ENCODE results near the gene ANK2.
"Not testable (repeated sequence)": the region's sequence is repeated elsewhere in the genome, so short reads cannot be mapped to it uniquely, and the experiment has no call there.

The ANK2 gene

DNA sequence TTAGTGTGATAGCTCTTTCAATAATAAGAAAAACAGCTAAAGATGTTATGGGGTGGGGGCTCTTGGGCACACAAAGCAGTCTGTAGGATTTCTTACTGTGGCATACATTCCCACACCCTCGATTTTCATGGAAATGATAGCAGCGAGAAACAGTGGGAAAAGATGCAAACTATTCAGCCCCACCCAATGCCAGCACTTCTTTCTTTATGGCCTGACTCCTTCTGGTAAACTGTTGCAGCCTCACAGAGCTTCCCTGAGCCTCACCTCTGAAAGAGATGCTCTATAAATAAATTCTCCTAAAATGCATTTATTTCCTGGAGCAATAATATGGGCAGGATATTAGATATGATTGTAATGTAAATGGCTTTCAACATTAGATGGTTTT is 910 bp downstream of the ANK2 start:
- Histone ChIP-seq H3K27ac (no peak overlapping the region), H3K4me3 (no peak overlapping the region)

DNA sequence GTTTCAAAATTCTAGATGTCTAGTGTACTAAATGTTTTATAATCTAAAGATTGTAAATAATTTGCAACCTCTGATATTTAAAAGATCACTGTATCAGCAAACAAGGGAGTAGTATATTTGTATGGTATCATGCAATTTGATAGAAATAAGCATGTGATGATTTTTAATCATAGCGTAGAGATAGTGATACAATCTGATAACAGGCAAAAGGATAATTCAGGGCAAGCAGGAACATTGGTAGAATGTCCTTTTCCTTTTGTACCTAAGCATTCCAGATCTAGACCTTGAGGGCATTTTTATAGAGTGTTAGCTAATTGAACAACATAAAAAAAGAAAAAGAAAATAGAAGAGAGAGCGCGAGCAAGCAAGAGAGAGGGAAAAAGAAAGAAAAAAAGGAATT is 1.4 kb downstream of the ANK2 start:
- Histone ChIP-seq H3K4me3 (no peak overlapping the region), H3K27ac (no peak overlapping the region)

- no peak overlapping the region for H3K4me3 ChIP-seq
- H3K27ac ChIP-seq: no peak overlapping the region
These were observed 1.9 kb downstream of the ANK2 start for GRCh38 chr4:113051361-113051760.

- H3K27ac ChIP-seq: no peak overlapping the region
- no peak overlapping the region for H3K4me3 ChIP-seq
These were observed 3.0 kb downstream of the ANK2 start for GRCh38 chr4:113052379-113052951.

- no peak overlapping the region for H3K27ac ChIP-seq
These were observed 4.4 kb downstream of the ANK2 start for GRCh38 chr4:113053883-113054282.

DNA sequence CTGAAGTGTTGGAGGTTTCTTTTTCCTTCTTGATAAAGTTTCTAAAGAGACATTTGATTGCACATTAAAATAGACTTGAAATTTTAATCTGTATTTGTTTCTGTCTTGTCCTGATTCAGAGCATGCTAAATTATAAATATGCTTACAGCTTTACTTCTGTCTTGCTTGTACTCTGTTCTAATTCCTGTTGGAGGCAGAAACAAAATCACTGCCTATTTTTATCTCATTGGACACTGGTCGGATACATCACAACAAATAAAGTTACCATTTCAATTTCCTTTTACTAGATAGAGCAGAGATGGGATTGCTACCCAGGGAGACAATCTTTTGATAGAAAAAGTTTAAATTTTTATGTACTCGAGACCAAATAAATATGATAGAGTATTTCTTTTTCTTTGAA is 6.9 kb downstream of the ANK2 start:
- H3K27ac ChIP-seq: no peak overlapping the region
- H3K4me3 ChIP-seq: no peak overlapping the region

More at GRCh38 chr4:113053883-113054282, 4.4 kb downstream of the ANK2 start:
- no peak overlapping the region for H3K4me3 ChIP-seq

DNA sequence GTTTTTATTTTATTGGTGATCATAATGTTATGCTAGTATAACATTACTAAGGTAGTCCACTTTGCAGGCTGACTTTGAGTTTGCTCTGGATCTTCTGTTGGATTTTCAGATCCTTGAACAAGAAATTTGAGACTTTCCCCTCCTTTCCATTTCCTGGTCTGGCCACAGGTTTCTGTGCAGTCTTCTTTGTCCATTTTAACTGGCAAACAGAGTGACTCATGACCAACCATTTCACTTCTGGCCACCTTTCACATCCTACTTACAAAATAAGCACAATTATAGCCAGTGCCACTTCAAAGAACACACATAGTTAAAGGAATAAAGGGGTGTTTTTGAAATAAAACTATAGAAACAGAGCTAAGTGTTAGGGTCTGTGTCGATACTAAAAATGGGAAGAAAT is 8.4 kb downstream of the ANK2 start:
- Histone ChIP-seq H3K4me3 (no peak overlapping the region), H3K27ac (no peak overlapping the region)

GRCh38 chr4:113059449-113060182 is 10.2 kb downstream of the ANK2 start:
- Histone ChIP-seq H3K4me3 (no peak overlapping the region), H3K27ac (no peak overlapping the region)

GRCh38 chr4:113060853-113061252 is 11.4 kb downstream of the ANK2 start:
- no peak overlapping the region for H3K4me3 ChIP-seq
- no peak overlapping the region for H3K27ac ChIP-seq

DNA sequence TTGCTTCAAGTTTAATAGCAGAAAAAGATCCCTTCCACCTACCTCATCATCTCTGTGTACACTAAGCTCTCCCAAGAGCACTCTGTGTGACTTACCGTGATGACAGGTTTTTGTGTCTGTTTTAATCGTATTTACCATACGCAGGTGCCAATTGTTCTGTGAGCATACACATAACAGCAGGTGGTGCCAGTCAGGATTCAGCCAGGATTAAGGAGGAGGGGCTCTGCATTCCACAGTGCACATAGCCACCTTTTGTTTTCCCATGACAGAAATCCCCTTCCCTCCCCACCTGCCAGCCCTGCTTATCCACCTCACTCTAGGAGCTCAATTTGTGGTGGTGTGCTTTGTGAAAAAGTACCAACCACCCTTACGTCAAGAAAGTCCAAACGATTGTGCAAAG is 14.8 kb downstream of the ANK2 start:
- Histone ChIP-seq H3K4me3 (no peak overlapping the region), H3K27ac (no peak overlapping the region)

- no peak overlapping the region for H3K27ac ChIP-seq
- no peak overlapping the region for H3K4me3 ChIP-seq
These were observed 16.2 kb downstream of the ANK2 start for GRCh38 chr4:113065629-113066028.

DNA sequence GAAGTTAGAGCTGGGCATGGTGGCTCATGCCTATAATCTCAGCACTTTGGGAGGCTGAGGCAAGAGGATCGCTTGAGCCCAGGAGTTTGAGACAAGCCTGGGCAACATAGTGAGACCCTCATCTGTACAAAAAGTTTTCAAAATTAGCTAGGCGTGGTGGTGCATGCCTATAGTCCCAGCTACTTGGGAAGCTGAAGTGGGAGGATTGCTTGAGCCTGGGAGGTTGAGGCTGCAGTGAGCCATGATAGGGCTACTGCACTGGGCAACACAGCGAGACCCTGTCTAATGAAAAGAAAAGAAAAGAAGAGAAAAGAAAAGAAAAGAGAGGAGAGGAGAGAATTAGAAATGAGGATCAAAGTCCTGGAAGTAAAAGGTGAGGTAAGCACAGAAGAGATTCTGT is 19.3 kb downstream of the ANK2 start:
- not testable (repeated sequence) for H3K27ac ChIP-seq, H3K4me3 ChIP-seq

- Histone ChIP-seq H3K27ac (no peak overlapping the region), H3K4me3 (no peak overlapping the region)
These were observed 19.9 kb downstream of the ANK2 start for GRCh38 chr4:113069212-113069892.

GRCh38 chr4:113070755-113071154 is 21.3 kb downstream of the ANK2 start:
- H3K27ac ChIP-seq: no peak overlapping the region
- no peak overlapping the region for H3K4me3 ChIP-seq

- no peak overlapping the region for H3K4me3 ChIP-seq
- no peak overlapping the region for H3K27ac ChIP-seq
These were observed 21.8 kb downstream of the ANK2 start for GRCh38 chr4:113071274-113071673.

- Histone ChIP-seq H3K4me3 (no peak overlapping the region), H3K27ac (no peak overlapping the region)
These were observed 22.4 kb downstream of the ANK2 start for GRCh38 chr4:113071805-113072204.

DNA sequence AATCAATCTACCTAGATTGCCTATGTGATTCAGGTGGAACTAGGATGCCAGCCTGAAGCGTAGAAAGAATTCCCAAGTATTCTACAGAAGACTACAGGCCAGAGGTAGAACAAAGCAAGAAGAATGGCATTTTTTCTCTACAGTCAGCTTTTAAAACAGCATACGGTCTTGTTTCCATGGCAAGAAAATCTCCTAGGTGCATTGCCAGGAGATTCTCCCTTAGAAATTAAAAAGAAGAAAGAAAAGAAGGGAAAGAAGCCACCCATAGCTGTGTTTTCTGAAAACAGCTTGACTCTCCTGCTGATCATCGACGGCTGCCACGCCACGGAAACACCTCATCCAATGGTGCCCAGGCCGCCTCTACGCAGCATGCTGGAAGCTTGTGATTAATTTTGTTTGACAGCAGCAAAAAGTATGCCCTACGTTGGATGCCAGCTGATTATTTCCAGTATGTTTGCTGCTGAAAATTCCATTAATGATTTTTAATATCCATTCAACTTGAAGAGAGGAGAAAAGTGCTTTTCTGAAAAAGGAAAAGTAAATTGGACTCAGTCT is 24.1 kb downstream of the ANK2 start:
- Histone ChIP-seq H3K27ac (no peak overlapping the region), H3K4me3 (no peak overlapping the region)

GRCh38 chr4:113077575-113077974 is 28.1 kb downstream of the ANK2 start:
- H3K27ac ChIP-seq: no peak overlapping the region
- no peak overlapping the region for H3K4me3 ChIP-seq

GRCh38 chr4:113078066-113078465 is 28.6 kb downstream of the ANK2 start:
- H3K27ac ChIP-seq: no peak overlapping the region
- no peak overlapping the region for H3K4me3 ChIP-seq

GRCh38 chr4:113080050-113080449 is 30.6 kb downstream of the ANK2 start:
- H3K27ac ChIP-seq: no peak overlapping the region

GRCh38 chr4:113080624-113081023 is 31.2 kb downstream of the ANK2 start:
- H3K4me3 ChIP-seq: no peak overlapping the region
- H3K27ac ChIP-seq: no peak overlapping the region

More at GRCh38 chr4:113080050-113080449, 30.6 kb downstream of the ANK2 start:
- no peak overlapping the region for H3K4me3 ChIP-seq
